Epithelial cell of esophagus (primary cell): ENCODE measurements around the gene TTC32.
"Not testable (repeated sequence)": the region's sequence is repeated elsewhere in the genome, so short reads cannot be mapped to it uniquely, and the experiment has no call there.

Experiments
- DNase-seq: peaks from one replicate; pipeline ENCODE4 v3.0.0; 2010; ENCODE audit warnings: low read depth
- H3K4me3 ChIP-seq: 2 replicates; pipeline ENCODE4 v1.5.1; 2011; ENCODE audit warnings: mild to moderate bottlenecking, low read length, control low read depth
- TF ChIP-seq, protein P1 (sequence below): IDR thresholded peaks from 2 replicates; pipeline ENCODE4 v1.5.1; 2011; ENCODE audit warnings: low read depth, mild to moderate bottlenecking, low read length, control low read depth, inconsistent platforms; ENCODE audit not compliant: insufficient read depth; ENCODE audit errors: missing control alignments

Gene TTC32

DNA sequence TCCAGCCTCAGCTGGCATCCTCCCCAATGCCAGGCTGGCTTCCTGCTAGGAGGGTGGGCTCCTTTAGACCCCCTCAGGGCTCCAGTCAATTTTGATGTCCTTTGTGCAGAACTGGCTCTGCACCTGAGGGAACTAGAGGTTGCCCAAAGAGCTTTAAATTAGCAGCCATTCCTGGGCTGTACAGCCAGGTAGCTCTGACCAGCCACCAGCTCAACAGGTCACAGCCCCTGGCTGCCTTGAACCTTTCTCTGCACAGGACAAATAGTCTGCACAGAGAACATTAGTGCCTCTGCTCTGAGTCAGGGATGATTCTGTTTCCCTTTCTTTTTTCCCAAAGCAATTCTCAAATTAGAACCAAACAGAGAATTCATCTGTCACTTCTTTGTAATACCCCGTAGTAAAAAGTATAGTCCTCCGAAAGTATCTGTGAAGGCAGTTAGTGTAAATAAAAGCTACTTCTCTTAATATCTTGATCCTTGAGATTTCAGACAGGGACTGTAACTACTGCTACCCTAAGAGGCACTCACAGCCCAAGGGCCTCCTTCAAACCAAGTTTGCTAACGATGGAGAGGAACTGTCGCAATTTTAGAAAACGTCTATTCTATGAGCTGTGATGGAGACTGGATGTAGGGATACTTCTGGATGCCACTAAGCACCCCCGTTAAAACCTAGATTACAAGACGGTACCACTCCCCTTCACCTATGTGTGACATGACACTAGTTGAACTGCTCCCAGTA is 3.0 kb downstream of the TTC32 start:
- DNase-seq = no peak
- H3K4me3 ChIP-seq = no peak overlapping the region

DNA sequence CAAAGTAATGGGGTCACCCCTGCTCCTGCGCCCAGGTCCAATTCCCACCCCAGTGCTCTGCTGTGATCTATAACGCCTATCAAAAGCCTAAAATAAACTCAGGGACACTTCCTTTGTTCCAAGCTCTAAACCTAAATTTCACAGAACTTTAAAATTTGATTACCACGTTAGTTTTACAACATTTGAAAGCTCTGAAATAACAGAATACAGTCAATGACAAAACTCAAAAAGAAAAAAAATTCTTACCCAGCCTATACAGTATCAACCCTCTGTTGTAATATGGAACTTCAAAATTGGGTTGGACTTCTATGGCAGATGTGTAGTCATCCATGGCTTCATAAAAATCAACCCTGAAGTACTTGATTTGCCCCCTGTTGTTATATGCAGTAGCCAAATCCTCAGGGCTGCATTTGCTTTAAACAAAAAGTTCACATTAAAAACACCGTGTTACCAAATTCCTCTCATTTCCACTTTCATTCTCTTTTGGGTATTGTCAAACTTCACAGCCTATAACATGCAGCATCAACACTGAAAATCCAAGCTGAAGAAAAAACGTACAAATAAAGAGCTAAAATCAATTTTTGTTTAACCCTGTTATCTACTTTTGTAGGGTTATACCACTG is 4.0 kb downstream of the TTC32 start:
- no peak for DNase-seq
- TF ChIP-seq, protein P1, sequence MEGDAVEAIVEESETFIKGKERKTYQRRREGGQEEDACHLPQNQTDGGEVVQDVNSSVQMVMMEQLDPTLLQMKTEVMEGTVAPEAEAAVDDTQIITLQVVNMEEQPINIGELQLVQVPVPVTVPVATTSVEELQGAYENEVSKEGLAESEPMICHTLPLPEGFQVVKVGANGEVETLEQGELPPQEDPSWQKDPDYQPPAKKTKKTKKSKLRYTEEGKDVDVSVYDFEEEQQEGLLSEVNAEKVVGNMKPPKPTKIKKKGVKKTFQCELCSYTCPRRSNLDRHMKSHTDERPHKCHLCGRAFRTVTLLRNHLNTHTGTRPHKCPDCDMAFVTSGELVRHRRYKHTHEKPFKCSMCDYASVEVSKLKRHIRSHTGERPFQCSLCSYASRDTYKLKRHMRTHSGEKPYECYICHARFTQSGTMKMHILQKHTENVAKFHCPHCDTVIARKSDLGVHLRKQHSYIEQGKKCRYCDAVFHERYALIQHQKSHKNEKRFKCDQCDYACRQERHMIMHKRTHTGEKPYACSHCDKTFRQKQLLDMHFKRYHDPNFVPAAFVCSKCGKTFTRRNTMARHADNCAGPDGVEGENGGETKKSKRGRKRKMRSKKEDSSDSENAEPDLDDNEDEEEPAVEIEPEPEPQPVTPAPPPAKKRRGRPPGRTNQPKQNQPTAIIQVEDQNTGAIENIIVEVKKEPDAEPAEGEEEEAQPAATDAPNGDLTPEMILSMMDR = no peak
- no peak overlapping the region for H3K4me3 ChIP-seq

More for the DNA sequence above, 3.0 kb downstream of the TTC32 start:
- TF ChIP-seq, protein P1 = no peak

DNA sequence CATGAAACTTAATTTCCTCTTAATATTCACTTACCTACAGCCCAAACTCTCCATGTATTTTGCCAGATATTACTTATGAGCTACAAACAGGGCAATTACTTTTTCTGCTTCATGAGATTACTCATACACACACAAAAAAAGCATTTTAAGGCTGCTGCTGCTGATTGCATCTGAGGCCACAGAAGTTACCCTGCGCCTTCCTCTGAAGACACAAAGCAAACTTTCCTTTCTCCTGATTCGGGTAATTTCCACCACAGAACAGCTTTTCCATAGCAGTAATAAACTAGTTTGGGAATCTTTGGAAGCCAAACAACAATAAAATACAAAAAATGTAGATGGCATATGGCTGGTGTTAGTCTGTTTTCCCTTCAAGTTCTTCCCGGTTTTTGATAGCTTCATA is 6.2 kb downstream of the TTC32 start:
- H3K4me3 ChIP-seq = no peak overlapping the region
- TF ChIP-seq, protein P1 = no peak
- no peak for DNase-seq

DNA sequence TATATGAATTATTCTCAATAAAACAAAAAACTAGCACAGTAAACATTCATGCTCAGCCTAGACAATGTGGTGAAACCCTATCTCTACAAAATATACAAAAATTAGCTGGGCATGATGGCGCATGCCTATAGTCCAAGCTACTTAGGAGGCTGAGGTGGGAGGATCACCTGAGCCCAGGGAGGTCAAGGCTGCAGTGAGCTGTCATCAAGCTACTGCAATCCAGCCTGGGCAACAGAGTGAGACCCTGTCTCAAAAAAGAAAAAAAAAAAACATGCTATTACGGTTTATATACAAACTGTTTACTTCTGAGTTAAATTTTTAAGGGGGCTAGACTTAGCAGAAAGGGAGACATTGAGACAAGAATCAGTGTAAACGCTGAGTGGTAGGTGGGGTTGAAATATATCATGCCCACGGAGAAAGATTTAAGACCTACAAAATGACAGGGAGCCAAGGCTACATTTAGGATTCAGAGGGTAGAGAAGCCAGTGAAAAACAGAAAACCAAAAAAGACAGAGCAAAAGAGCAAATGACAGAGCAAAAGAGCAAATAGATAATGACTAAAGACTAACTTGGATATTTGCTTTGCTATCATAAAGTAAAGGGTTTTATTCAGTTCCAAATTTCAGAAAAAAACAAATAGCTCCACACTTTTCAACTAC is 7.5 kb downstream of the TTC32 start:
- TF ChIP-seq, protein P1 = no peak
- no peak for DNase-seq
- no peak overlapping the region for H3K4me3 ChIP-seq

DNA sequence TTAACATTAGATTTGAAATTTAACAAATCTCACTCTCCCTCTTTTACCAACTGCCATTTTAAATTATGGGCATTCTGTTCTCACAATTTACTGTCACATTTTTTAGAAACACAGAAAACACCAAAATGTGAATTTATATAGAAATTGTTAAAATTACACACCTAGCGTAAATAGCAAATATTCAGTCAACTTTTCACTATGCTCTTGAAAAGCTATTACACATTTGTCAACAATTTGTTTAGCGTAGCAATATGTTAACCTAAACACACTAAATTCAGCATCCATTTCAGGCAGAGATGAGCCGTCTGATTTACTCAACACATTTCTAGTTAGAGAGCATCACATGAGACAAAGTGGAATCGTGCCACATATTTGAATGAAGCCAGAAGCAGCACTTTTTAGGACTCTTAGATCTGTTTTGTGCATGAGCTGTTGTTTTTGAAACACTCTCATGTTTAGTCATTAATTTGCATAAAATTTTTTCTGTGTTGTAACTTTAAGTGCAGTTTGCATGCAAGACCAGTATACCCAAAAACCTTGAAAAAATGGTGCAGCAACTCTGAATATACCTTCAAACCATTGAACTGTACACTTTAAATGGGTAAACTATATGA is 8.2 kb downstream of the TTC32 start:
- H3K4me3 ChIP-seq = no peak overlapping the region
- DNase-seq = no peak

DNA sequence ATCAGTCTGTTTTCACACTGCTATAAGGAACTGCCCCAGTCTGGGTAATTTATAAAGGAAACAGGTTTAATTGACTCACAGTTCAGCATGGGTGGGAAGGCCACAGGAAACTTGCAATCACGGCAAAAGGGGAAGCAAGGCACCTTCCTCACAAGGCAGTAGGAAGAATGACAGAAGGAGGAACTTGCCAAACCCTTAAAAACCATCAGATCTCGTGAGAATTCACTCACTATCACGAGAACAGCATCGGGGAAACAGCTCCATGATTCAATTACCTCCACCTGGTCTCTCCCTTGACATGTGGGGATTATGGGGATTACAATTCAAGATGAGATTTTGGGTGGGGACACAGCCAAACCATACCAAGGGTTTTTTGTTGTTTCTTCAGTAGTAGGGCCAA is 9.8 kb downstream of the TTC32 start:
- not testable (repeated sequence) for DNase-seq

More for the DNA sequence above, 8.2 kb downstream of the TTC32 start:
- TF ChIP-seq, protein P1 = no peak

DNA sequence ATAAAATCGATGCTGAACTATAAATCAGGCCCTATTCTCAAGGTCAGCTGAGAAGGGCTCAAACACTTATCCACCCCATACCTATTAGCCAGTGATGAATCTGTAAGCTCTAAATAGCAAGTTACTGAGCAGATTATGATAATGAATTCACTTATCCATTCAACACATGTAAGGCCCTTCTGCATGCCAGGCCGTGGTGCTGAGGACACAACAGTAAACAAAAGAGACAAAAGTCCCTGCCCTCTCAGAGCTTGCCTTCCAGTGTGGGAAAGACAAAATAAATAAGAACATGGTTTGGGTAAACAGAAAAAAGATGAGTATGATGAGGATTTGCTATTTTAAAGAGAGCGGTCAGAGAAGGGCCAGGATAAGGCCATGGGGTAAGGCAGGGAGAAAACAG is 11.7 kb downstream of the TTC32 start:
- no peak for DNase-seq
- no peak overlapping the region for H3K4me3 ChIP-seq
- TF ChIP-seq, protein P1 = no peak

More for the DNA sequence above, 9.8 kb downstream of the TTC32 start:
- not testable (repeated sequence) for H3K4me3 ChIP-seq
